ENCODE measurements around the gene SLC22A23.
A peak's percentile ranks its signal among the peaks of the same experiment; 100 is the strongest.
"Not testable (repeated sequence)": the region's sequence is repeated elsewhere in the genome, so short reads cannot be mapped to it uniquely, and the experiment has no call there.

The SLC22A23 gene

GRCh38 chr6:3382326-3383279, 74.2 kb downstream of the SLC22A23 start:
- no peak for DNase-seq

DNA sequence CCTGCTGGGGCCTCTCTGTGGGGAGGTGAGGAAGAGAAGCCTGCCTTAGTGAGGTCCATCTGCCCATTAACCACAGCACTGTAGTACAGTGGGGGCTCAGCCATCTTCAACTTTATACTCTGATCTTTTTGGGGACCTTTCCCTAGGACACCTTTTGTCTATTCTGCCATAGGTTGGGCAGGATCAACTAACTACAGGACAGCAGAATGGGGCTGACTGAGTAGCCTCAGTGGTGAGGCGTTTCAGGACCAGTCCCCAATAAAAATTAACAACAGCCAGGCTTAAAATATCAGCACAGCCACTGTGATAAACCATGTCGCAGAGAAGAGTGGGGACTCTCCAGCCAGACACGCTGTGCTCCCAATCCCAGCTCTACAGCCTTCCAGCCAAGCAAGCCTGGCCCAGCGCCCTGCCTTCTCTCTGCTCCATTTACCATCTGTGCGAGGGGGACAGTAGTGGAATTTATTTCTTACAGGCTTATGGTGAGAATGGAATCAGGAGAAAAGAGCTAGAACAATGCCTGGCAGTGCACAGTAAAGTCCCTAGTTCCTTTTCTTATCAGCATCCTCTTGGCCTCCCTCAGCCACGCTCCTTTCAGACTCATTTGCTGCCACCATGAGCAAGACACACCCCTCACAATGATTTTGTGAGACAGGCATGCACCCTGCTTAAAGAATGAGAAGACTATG, 75.5 kb downstream of the SLC22A23 start:
- DNase-seq: no peak

DNA sequence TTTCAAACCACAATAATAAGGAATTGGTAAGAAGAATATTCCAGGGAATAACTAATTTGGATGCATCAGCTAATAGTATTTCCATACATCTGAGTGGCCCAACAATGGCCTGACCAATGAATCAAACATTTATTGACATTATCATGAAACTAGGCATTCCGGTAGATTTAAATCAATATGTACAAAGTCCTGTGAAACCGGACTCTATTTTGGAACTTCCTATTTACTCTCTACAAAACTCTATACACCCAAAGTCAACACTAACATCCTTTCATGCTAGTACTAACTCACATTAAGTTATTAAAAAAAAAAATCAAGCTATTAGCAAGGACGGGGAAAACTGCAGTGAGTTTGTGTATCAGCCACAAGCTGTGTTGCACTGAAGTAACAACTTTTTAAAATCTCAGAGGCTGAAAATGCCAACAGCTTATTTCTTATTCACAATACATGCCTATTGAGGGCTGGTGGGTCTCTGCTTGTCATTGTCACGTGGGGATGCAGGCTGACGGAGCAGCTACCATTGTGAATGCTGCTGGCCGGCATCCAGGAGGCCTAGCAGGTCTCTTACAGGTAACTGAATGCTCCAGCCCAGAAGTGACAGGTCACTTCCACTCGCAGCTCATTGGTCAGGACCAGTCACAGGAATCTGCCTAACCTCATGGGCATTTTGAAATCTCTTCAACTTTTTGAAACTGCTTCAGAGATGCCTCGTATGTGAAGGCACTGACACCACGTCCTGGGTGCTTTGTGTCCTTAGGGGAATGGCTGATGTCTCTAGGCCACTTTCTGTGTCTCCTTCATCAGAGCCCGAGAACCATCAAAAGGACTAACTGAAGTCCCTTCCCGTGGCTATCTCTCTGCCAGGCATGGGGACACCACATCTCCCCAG, 76.3 kb downstream of the SLC22A23 start:
- peak; percentile 39 for DNase-seq

GRCh38 chr6:3379482-3380060, 77.3 kb downstream of the SLC22A23 start:
- DNase-seq: no peak

DNA sequence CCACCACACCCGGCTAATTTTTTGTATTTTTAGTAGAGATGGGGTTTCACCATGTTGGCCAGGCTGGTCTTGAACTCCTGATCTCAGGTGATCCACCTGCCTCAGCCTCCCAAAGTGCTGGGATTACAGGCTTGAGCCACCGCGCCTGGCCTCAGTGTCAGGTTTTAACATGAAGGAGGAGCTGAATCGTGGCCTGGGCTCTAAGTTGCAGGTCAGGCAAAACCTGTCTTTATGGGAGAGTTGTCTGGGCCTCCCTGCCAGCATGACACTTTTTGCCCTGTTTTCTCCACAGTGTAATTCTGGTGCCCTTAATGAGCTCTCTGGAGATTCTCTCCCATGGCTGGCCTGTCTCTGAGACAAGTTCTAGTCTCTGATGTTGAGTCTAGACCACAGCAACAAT, 78.0 kb downstream of the SLC22A23 start:
- DNase-seq: not testable (repeated sequence)

DNA sequence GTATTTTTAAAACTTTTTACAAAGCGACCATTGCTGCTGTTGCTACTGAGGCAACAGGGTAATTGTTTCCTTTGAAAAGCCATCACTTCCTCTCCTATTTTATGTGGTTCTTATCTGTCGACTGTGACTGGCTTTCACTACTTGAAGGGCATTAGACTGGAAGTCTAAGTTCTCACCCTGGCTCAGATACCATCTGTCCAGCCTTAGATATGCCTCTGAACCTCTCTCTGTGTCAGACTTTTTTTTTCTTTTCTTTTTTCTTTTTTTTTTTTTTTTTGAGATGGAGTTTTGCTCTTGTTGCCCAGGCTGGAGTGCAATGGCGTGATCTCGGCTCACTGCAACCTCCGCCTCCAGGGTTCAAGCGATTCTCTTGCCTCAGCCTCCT, 78.5 kb downstream of the SLC22A23 start:
- not testable (repeated sequence) for DNase-seq

GRCh38 chr6:3377536-3378397, 79.1 kb downstream of the SLC22A23 start:
- no peak for DNase-seq

DNA sequence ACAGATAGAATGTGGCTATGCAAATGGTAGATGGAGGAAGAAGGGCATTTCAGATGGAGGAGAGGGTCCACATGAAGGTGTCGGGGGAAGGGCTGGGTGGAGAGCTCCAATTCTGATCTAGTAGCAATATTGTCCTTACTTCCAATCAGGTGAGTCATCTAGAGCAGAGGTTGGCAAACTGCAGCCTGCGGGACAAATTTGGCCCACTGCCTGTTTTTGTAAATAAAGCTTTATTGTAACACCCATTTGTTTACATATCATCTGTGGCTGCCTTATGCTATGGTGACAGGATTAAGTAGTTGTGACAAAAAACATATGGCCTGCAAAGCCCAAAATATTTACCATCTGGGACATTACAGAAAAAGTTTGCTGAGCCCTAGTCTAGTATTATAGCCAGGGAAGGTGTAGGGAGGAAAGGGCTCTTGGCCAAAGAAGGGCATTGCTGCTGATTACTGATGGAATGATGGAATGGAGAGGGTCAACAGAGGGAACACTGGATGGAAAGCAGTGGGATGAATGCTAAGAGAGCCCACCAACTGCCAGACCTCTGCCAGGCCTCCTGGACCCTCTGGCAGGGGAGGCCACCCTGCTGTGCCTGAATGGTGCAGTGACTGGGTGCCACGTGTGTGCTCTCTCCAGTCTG, 79.8 kb downstream of the SLC22A23 start:
- no peak for DNase-seq

DNA sequence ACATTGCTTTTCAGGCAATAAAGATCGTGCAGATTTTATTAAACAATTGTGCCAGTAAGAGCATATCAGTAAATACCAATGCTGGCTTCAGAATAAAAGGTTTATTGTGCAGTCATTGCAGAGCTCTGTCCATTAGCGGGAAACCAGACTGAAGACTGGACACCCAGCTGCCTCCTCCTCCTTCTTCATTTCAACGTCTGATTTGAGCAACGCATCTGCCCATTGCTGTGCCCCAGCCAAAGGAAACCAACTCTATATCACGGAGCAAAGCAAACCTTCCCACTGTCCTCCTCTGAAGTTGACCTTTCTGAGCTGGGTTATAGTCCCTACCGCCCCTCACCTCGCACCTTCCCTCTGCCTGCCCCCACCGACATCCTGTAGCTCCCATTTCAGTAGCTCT, 80.8 kb downstream of the SLC22A23 start:
- DNase-seq: no peak

- DNase-seq: no peak
These were observed 83.2 kb downstream of the SLC22A23 start for GRCh38 chr6:3373597-3374203.

- no peak for DNase-seq
These were observed 83.8 kb downstream of the SLC22A23 start for GRCh38 chr6:3372912-3373554.

DNA sequence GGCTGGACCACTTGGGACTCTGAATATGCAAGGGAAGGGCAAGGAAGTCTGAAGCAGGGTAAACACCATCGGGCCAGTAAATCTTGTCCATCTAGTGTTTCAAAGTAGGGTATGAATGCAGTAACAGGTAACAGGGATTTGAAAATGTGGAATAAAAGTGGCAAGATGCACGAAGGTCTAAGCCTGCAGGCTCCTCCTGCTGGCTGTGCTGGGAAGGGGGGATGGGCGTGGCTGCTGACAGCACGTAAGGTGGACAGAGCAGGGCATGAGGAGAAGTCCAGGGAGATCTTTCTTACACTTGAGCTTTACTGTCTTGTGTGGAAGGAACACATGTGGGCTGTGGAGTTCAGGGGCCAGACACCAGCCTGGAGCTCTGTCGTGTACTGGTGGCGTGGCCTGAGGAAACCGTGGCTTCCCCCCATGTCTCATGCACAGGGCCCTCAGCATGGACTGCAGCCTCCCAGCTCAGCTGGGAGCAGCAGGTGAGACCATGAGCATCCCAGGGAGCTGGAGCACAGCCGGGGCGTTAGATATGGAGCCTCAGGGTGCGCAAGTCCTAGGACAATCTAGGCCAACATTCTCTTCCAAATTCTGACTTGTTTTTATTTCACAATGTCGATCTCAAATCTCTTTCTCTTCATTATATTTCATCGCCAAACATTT, 84.5 kb downstream of the SLC22A23 start:
- DNase-seq: no peak

DNA sequence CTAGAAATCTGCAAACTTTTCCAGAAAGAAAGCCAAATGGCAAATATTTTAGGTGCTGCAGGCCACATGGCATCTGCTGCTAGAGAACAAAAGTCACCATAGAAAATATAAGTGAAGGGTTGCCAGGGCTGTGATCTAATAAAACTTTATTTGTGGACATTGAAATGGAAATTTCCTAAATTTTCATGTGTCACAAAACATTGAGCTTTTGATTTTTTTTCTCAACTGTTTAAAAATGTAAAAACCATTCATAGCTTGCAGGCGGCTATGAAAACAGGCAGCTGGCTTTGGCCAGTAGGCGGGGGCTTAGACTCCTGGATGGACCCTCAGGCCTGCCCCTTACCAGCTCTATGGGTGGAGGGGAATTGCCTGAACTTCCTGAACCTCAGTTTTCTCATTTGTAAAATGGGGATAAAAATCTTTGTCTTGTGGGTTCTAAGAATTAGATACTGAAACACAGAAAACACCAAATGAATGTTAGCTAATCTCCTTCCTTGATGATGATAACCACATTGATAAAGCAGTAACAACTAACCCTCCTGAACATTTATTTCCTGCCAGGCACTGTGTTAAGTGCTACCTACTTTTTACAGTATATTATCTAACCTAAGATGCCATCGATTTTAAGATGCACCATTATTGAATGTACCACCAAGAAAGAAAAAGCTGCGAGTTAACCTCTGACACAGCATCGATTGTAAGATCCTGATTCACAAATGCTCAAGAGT, 85.5 kb downstream of the SLC22A23 start:
- no peak for DNase-seq

GRCh38 chr6:3370361-3371221, 86.3 kb downstream of the SLC22A23 start:
- DNase-seq: no peak

GRCh38 chr6:3369985-3370360, 86.9 kb downstream of the SLC22A23 start:
- no peak for DNase-seq

GRCh38 chr6:3368685-3369084, 88.2 kb downstream of the SLC22A23 start:
- no peak for DNase-seq

GRCh38 chr6:3367630-3368029, 89.2 kb downstream of the SLC22A23 start:
- DNase-seq: no peak

Measured in COR-L47 (cell line).